Measurements from ENCODE around the gene FSHR.

Gene FSHR

DNA sequence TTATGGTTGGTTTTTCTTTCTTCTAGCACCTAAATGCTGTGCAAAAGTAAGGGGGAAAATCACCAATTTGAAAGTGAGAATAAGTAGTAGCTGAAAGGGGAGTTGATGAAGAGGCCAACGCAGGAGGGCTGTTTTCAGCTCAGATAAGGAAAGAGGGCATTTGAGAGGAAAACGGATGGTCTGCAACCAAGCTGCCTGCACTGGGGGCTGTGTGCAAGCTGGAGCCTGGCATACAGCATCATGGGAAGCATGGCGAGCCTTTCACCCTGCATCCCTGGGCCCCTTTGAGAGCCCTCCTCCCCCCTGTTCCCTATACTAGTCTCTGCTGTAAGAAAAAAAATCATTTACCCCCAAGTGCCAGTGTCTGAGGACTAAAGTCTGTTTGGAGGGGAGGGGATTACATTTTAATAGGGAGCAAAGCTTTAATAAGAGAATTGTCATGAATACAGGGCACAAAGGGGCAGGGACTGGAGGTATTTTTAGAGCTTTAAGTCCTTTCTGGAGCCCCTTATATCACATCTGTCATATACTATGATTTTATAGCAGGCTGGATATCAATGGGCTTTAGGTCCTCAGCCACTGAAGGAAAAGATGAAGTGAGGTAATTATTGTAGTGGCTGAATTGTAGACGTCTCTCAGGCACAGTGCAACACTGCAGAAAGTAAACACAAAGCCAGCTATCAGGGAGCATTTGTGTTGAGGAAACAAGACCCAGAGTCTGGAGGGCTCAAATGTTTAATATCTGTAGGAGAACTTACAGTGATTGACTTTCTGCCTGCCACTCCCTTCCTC lies 120.7 kb downstream of the FSHR start:
- no peak overlapping the region for H3K27ac Mint-ChIP-seq
- H3K9me3 Mint-ChIP-seq = no peaks in the 10 kb centered on the region
- no peaks in the 10 kb centered on the region for H3K36me3 Mint-ChIP-seq
- no peak for DNase-seq (ENCODE audit: low spot score in 2 of 2)
- no peak for ATAC-seq (ENCODE audit: low read depth)
- H3K4me3 Mint-ChIP-seq = no peak overlapping the region
- H3K27me3 Mint-ChIP-seq = no peaks in the 10 kb centered on the region
- peaks cover 4% of the 10 kb centered on the region for H3K4me1 Mint-ChIP-seq

DNA sequence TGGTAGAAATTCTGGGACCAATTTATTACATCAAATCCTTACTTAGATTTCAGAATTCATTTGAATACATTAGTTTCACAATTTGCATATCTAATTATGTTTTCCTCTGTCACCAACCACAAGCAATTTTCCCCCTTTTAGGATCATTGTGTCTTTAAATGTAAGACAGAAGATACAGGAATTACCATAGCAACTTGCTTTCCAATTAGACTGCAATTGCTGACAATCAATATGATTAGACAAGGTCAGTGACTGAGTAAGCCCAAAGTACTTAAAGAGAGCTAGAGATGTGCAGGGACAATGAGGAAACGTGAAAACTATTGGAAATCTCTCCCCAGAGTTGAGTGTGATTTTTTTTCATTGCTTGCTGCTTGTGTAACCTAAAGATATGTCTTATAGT lies 121.4 kb downstream of the FSHR start:
- Mint-ChIP-seq H3K27ac (no peak overlapping the region), H3K4me1 (peaks cover 4% of the 10 kb centered on the region), H3K36me3 (no peaks in the 10 kb centered on the region), H3K4me3 (no peak overlapping the region), H3K9me3 (no peaks in the 10 kb centered on the region), H3K27me3 (no peaks in the 10 kb centered on the region)
- no peak for ATAC-seq (ENCODE audit: low read depth)
- no peak for DNase-seq (ENCODE audit: low spot score in 2 of 2)

GRCh38 chr2:49032126-49032525 lies 122.2 kb downstream of the FSHR start:
- Mint-ChIP-seq H3K27ac (no peak overlapping the region), H3K27me3 (no peaks in the 10 kb centered on the region), H3K36me3 (no peaks in the 10 kb centered on the region), H3K4me1 (no peaks in the 10 kb centered on the region), H3K9me3 (no peaks in the 10 kb centered on the region), H3K4me3 (no peak overlapping the region)
- no peak for ATAC-seq (ENCODE audit: low read depth)
- DNase-seq (ENCODE audit: low spot score in 2 of 2) = no peak

DNA sequence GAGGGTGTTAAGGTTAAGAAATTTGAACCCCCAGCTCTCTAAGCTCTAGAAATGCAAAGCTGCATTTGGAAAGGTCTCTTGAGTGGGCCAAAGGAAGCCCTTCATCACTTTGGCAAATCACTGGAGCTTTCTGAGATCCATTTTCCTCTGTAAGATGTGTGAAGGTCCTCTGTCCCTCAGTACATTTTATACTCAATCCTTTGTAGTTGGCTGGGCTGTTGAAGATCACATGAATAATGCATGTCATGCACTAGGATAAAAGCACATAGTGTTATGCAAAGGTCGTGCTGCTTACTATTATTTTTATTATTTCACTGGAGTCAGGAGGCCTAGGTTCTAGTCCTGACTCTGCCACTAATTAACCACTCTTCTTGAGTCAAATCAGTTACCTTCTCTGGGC lies 124.9 kb downstream of the FSHR start:
- no peaks in the 10 kb centered on the region for H3K27me3 Mint-ChIP-seq
- H3K36me3 Mint-ChIP-seq = no peaks in the 10 kb centered on the region
- no peak overlapping the region for H3K27ac Mint-ChIP-seq
- no peak overlapping the region for H3K4me3 Mint-ChIP-seq
- H3K9me3 Mint-ChIP-seq = no peaks in the 10 kb centered on the region
- ATAC-seq (ENCODE audit: low read depth) (no peak), DNase-seq (ENCODE audit: low spot score in 2 of 2) (no peak)
- H3K4me1 Mint-ChIP-seq = no peaks in the 10 kb centered on the region

- no peak for ATAC-seq (ENCODE audit: low read depth)
- no peaks in the 10 kb centered on the region for H3K36me3 Mint-ChIP-seq
Observed at GRCh38 chr2:49028101-49028500, 126.2 kb downstream of the FSHR start.

DNA sequence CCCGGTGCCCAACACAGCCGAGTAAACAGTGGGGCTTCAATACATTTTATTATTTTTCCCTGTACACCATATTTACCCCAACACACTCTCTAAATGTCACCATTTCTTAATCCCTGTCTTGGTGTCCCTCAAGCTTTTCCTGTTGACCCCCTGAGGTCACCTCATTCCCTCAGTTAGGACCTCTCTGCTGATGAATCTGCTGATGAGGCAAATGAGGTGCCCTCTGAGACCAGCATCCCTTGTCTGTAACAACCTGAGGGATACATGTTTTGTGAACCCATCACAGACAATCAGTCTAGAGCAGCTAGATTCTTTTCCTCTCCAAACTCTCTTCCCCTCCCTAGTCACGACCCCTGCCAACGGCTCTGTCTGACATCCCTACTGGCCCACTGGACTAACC lies 127.6 kb downstream of the FSHR start:
- H3K4me1 Mint-ChIP-seq = no peaks in the 10 kb centered on the region

More at GRCh38 chr2:49028101-49028500, 126.2 kb downstream of the FSHR start:
- H3K4me1 Mint-ChIP-seq = no peaks in the 10 kb centered on the region
- H3K9me3 Mint-ChIP-seq = no peaks in the 10 kb centered on the region
- no peak overlapping the region for H3K4me3 Mint-ChIP-seq
- DNase-seq (ENCODE audit: low spot score in 2 of 2) = no peak
- no peak overlapping the region for H3K27ac Mint-ChIP-seq
- H3K27me3 Mint-ChIP-seq = no peaks in the 10 kb centered on the region

GRCh38 chr2:49021271-49021670 lies 133.0 kb downstream of the FSHR start:
- no peak overlapping the region for H3K27ac Mint-ChIP-seq
- no peak overlapping the region for H3K4me3 Mint-ChIP-seq
- ATAC-seq (ENCODE audit: low read depth) (no peak), DNase-seq (ENCODE audit: low spot score in 2 of 2) (no peak)
- H3K9me3 Mint-ChIP-seq = peaks cover 1% of the 10 kb centered on the region
- no peaks in the 10 kb centered on the region for H3K27me3 Mint-ChIP-seq
- H3K36me3 Mint-ChIP-seq = no peaks in the 10 kb centered on the region
- no peaks in the 10 kb centered on the region for H3K4me1 Mint-ChIP-seq

More for the DNA sequence above, 127.6 kb downstream of the FSHR start:
- ATAC-seq (ENCODE audit: low read depth) (no peak), DNase-seq (ENCODE audit: low spot score in 2 of 2) (no peak)
- H3K4me3 Mint-ChIP-seq = no peak overlapping the region
- no peak overlapping the region for H3K27ac Mint-ChIP-seq
- no peaks in the 10 kb centered on the region for H3K9me3 Mint-ChIP-seq
- H3K27me3 Mint-ChIP-seq = no peaks in the 10 kb centered on the region
- H3K36me3 Mint-ChIP-seq = no peaks in the 10 kb centered on the region

- Mint-ChIP-seq H3K4me1 (peaks cover 13% of the 10 kb centered on the region), H3K4me3 (no peak overlapping the region), H3K9me3 (peaks cover 5% of the 10 kb centered on the region), H3K27me3 (no peaks in the 10 kb centered on the region), H3K27ac (no peak overlapping the region), H3K36me3 (no peaks in the 10 kb centered on the region)
- DNase-seq (ENCODE audit: low spot score in 2 of 2) (no peak), ATAC-seq (ENCODE audit: low read depth) (no peak)
Observed at GRCh38 chr2:49005261-49005660, 149.1 kb downstream of the FSHR start.

GRCh38 chr2:49004036-49004626 lies 150.2 kb downstream of the FSHR start:
- DNase-seq (ENCODE audit: low spot score in 2 of 2) (no peak), ATAC-seq (ENCODE audit: low read depth) (peak; percentile 51)
- Mint-ChIP-seq H3K4me3 (no peak overlapping the region), H3K4me1 (peaks cover 13% of the 10 kb centered on the region), H3K36me3 (no peaks in the 10 kb centered on the region), H3K27ac (peak overlapping the region; percentile 49), H3K27me3 (no peaks in the 10 kb centered on the region), H3K9me3 (peaks cover 5% of the 10 kb centered on the region)

DNA sequence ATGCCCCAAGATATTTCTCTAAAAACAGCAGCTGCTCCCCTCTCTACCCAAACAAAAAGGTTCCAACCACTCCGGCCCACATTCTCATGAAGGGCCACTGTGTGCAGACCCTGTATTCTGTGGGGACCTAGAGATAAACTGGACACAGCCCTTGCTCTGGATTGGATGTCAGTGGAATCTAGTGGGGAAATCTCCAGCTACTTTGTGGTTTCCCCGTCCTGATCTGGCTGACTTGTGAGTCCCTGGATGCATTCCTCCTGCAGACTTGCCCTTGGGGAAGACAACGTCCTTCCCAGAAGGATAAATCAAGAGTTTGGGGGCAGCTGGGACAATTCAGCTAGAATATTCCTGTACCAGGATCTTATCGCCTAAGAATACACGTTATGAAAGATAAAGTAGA lies 151.1 kb downstream of the FSHR start:
- ATAC-seq (ENCODE audit: low read depth) = no peak
- Mint-ChIP-seq H3K4me1 (peaks cover 13% of the 10 kb centered on the region), H3K4me3 (no peak overlapping the region), H3K27me3 (no peaks in the 10 kb centered on the region), H3K27ac (no peak overlapping the region), H3K36me3 (no peaks in the 10 kb centered on the region), H3K9me3 (peaks cover 5% of the 10 kb centered on the region)
- DNase-seq (ENCODE audit: low spot score in 2 of 2) = no peak

DNA sequence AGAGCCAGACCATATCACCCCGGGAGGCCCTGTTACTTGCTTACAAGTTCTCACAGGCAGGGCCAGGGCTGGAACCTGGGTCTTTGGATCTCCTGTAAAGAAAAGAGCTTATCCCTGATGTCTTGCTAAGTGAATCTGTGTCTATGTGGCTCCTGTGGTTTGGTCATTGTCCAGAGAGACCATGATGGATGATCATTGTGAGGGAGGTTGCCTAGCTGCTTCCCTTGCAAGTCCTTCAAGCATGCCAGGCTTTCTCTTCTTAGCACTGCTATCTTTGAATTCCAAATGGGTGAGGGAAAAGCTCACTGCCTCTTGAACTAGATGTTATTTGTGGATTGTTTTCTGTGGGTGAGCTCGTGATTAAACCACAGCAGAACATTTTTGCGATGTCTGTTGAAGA lies 151.6 kb downstream of the FSHR start:
- no peak overlapping the region for H3K27ac Mint-ChIP-seq
- no peaks in the 10 kb centered on the region for H3K27me3 Mint-ChIP-seq
- H3K4me1 Mint-ChIP-seq = peaks cover 13% of the 10 kb centered on the region
- DNase-seq (ENCODE audit: low spot score in 2 of 2) (no peak), ATAC-seq (ENCODE audit: low read depth) (no peak)
- H3K36me3 Mint-ChIP-seq = no peaks in the 10 kb centered on the region
- peaks cover 5% of the 10 kb centered on the region for H3K9me3 Mint-ChIP-seq
- no peak overlapping the region for H3K4me3 Mint-ChIP-seq

DNA sequence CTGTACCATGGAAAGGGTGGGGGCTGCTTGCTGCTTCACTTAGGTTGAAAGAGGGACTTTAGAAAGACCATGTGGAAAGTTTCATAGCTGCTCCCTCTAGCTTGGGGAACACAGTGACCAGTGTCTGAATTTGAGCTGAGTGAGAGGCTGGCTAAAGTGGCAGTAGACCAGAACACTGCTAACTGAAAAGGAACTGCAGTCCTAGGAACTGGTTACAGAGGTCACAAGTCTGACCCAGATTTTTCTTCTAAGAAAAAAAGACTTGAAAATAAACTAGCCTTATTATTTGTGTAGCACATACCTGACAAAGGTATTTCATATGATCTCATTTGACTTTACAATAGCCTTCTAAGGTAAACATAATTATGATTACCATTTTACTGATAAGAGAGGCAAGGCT lies 153.6 kb downstream of the FSHR start:
- Mint-ChIP-seq H3K36me3 (no peaks in the 10 kb centered on the region), H3K4me3 (no peak overlapping the region), H3K9me3 (no peaks in the 10 kb centered on the region), H3K4me1 (peaks cover 13% of the 10 kb centered on the region), H3K27me3 (no peaks in the 10 kb centered on the region), H3K27ac (no peak overlapping the region)
- ATAC-seq (ENCODE audit: low read depth) = no peak
- no peak for DNase-seq (ENCODE audit: low spot score in 2 of 2)

GRCh38 chr2:48998449-48998848 lies 155.9 kb downstream of the FSHR start:
- Mint-ChIP-seq H3K36me3 (no peaks in the 10 kb centered on the region), H3K27ac (no peak overlapping the region), H3K4me3 (no peak overlapping the region), H3K27me3 (no peaks in the 10 kb centered on the region), H3K9me3 (no peaks in the 10 kb centered on the region), H3K4me1 (peaks cover 10% of the 10 kb centered on the region)
- DNase-seq (ENCODE audit: low spot score in 2 of 2) (no peak), ATAC-seq (ENCODE audit: low read depth) (no peak)

DNA sequence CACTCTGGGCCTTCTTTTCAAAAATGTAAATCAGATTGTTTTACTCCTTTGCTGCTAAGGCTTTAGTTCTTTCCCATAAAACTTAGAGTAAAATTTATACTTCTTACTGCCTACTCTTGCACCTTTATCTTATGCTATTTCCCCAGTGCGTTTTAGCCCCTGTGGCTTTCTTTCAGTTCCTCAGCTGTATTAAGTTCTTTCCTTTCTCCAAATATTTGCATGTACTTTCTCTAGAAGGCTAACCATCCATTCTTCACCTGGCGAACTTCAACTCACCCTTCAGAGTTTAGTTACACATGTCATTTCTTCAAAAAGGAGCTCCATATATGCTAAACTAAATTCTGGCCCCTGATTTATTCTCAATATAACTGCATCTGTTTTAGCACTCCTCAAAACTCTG lies 160.7 kb downstream of the FSHR start:
- Mint-ChIP-seq H3K27me3 (no peaks in the 10 kb centered on the region), H3K4me1 (peaks cover 26% of the 10 kb centered on the region), H3K4me3 (peak overlapping the region; percentile 1), H3K9me3 (no peaks in the 10 kb centered on the region), H3K36me3 (no peaks in the 10 kb centered on the region), H3K27ac (peak overlapping the region; percentile 6)
- no peak for DNase-seq (ENCODE audit: low spot score in 2 of 2)
- ATAC-seq (ENCODE audit: low read depth) = peak; percentile 62

Data from memory B cell (primary cell).